GF-D8 (cell line): ENCODE results near the gene DOP1A.

Experiments
- DNase-seq: peaks from one replicate; lab custom pipeline; 2025; lab: John Stamatoyannopoulos, UW

Gene DOP1A

GRCh38 chr6:83083476-83083875, 16.0 kb downstream of the DOP1A start:
- no peak for DNase-seq

GRCh38 chr6:83086751-83087150, 19.3 kb downstream of the DOP1A start:
- no peak for DNase-seq

DNA sequence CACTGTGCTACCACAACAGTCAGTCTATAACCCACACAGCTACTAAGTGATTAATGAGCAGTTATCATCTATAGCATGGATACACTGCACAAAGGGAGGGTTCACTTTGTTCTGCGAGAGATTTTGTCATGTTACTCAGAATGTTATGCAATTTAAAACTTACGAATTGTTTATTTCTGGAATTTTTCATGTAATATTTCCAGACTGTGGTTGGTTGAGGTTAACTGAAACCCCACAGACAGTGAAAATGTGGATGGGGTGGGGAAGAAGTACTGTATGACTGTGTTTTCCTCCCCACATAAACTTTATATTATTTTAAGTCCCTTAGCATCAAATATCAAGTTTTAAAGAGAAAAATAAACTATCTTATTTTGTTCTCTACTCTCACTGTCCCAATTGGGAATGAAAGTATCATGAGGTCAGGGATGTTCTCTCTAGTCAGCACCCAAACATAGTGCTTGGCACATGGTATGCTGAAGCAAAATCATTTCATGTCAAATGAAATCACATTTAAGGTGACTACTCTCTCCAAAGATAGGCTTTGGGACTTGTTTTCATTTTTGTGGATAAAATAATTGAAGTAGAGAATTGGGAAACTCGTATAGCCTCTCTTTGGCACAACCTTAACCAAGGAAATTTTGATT, 25.4 kb downstream of the DOP1A start:
- DNase-seq: no peak

- DNase-seq: no peak
These were observed 29.3 kb downstream of the DOP1A start for GRCh38 chr6:83096791-83097190.

GRCh38 chr6:83097204-83097603, 29.7 kb downstream of the DOP1A start:
- no peak for DNase-seq

GRCh38 chr6:83097675-83098074, 30.2 kb downstream of the DOP1A start:
- DNase-seq: no peak

DNA sequence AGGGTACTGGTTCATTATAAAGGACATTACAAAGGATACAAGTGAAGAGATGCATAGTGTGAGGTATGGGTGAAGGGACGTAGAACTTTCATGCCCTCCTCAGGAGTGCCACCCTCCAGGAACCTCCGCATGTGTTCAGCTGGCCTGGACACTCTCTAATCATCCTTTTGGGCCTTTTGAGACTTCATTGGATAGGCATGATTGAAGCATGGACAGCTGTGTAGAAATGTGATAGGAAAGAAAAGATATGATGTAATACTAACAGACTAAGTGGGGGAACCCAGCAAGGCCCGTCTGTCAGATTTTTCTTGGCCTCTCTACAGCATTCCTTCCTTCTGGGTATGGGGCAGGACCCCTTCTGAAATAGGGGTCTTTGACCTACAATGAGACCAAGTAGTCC, 31.1 kb downstream of the DOP1A start:
- DNase-seq: no peak

DNA sequence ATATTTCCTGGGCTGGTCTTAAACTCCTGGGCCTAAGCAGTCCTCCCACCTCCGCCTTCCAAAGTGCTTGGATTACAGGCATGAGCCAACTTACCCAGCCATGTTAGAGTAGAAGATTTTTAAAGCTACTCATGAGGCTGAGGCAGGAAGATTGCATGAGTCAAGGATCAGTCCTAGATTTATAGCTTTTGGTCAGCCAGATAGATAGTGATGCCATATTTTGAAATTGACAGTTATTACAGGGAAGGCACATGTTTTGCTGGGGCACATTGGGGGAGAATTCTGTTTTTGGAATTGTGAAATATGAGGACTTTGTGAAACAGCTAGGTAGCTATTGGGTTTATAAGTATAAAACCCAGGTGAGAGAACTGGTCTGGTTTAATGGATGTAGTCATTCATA, 40.9 kb downstream of the DOP1A start:
- no peak for DNase-seq

- DNase-seq: no peak
These were observed 45.8 kb downstream of the DOP1A start for GRCh38 chr6:83113258-83113657.

- DNase-seq: no peak
These were observed 46.7 kb downstream of the DOP1A start for GRCh38 chr6:83114164-83114563.

GRCh38 chr6:83117802-83118201, 50.3 kb downstream of the DOP1A start:
- DNase-seq: no peak

DNA sequence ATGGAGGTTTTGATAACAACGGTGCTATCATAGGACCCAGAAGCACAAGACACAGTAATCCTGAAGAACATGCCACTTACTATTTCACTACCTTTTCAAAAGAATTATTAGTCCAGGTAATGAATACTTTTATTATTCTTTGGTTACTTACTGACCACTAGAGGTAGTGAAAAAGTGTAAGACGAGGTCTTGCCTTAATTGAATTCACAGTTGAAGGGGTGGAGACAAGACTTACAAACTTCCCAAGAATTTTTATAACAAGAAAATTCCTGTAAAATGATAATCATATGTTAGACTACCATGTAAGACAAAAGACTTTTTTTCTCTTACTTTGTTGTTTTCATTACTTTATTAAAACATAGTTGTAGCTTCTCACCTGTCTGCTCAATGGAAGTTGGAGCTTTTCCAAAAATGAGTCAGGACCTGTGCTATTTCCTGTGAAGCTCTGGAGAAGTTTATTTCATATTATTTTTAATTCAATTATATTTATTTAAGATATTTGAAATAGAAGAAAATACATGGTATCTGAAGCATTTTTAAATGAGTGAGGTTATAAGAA, 52.4 kb downstream of the DOP1A start:
- DNase-seq: no peak

DNA sequence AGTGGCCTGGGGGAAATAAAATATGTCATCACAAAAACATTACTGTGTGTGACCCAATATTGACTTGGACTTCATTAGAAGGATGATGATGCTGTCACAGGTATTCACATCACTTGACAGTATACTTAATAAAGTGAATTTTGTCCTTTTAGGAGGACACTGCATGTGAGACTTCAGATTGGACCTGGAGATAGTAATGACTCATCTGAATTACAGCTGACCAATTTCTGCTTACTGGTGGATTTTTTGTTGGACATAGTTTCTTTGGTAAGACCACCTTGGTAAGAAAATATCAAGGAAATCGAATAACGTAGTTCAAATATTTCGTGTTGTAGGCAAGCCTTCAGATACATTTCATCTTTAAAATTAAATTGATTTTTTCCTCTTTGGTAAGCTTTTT, 57.1 kb downstream of the DOP1A start:
- DNase-seq: no peak

DNA sequence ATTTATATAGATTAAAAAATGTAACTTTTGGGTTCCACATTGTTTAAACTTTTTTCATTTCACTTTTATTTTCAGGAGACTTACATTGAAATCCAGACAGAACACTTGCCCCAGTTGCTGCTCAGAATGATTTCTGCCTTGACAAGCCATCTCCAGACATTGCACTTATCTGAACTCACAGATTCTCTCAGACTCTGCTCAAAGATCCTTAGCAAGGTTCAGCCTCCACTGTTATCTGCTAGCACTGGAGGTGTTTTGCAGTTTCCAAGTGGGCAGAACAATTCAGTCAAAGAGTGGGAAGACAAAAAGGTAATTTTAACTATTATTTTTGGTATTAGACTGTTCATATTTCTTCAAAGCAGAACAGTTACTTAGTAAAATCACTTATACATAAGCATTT, 58.0 kb downstream of the DOP1A start:
- no peak for DNase-seq

- DNase-seq: no peak
These were observed 58.8 kb downstream of the DOP1A start for GRCh38 chr6:83126223-83126622.

DNA sequence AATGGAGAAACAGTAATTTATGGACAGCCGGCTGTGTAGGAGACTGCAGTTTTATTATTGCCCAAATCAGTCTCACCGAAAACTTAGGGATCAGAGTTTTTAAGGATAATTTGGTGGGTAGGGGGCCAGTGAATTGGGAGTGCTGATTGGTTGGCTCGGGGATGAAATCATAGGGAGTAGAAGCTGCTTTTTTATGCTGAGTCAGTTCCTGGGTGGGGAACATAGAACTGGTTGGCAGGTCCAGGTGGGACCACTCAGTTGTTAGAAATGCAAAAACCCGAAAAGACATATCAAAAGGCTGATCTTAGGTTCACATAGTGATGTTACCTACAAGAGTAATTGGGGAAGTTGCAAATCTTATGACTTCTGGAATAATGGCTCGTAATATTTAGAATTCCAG, 59.3 kb downstream of the DOP1A start:
- no peak for DNase-seq

- no peak for DNase-seq
These were observed 59.8 kb downstream of the DOP1A start for GRCh38 chr6:83127258-83127657.

- DNase-seq: no peak
These were observed 60.5 kb downstream of the DOP1A start for GRCh38 chr6:83127976-83128375.

- DNase-seq: no peak
These were observed 64.7 kb downstream of the DOP1A start for GRCh38 chr6:83132121-83132520.

GRCh38 chr6:83138118-83138722, 70.7 kb downstream of the DOP1A start:
- no peak for DNase-seq

DNA sequence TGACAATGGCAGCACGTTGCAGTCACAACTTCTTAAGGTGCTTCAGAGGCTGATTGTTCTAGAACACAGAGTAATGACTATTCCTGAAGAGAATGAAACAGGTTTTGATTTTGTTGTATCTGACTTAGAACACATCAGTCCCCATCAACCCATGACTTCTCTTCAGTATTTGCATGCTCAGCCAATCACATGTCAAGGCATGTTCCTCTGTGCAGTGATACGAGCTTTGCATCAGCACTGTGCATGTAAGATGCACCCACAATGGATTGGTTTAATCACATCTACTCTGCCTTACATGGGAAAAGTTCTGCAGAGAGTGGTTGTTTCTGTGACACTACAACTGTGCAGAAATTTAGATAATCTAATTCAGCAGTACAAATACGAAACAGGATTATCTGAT, 71.3 kb downstream of the DOP1A start:
- DNase-seq: no peak

- DNase-seq: no peak
These were observed 83.6 kb downstream of the DOP1A start for GRCh38 chr6:83151114-83151513.

- DNase-seq: no peak
These were observed 85.4 kb downstream of the DOP1A start for GRCh38 chr6:83152913-83153312.
